Dermis blood vessel endothelial cell (primary cell): ENCODE data around the gene SNUPN. TPM values are rescaled to one million over a fixed set of nuclear protein-coding genes. Genes with fewer than 3 reads are reported as not detected.
"Not testable (repeated sequence)": the region's sequence is repeated elsewhere in the genome, so short reads cannot be mapped to it uniquely, and the experiment has no call there.

Experiments used
- DNase-seq: peaks from one replicate; pipeline ENCODE4 v3.0.0; 2010
- total RNA-seq: library from RNA; depleted of rRNA; stranded (reverse); fragments of >200 nt; gene quantifications from 2 replicates; pipeline ENCODE4 v1.2.3, GENCODE V29; 2014

Gene SNUPN
- total RNA-seq, 1 donor from 2014 or later, result 25.2 TPM

DNA sequence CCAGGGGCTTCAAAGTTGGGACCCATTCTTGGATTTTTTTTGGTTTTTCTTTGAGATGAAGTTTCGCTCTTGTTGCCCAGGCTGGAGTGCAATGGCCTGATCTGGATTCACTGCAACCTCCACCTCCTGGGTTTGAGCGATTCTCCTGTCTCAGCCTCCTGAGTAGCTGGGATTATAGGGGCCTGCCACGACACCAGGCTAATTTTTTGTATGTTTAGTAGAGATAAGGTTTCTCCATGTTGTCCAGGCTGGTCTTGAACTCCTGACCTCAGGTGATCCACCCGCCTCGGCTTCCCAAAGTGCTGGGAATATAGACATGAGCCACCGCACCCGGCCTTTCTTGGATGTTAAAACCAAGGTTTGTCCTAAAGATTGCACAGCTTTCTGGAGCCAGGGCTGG, 8.4 kb upstream of the SNUPN start:
- DNase-seq, result not testable (repeated sequence)

DNA sequence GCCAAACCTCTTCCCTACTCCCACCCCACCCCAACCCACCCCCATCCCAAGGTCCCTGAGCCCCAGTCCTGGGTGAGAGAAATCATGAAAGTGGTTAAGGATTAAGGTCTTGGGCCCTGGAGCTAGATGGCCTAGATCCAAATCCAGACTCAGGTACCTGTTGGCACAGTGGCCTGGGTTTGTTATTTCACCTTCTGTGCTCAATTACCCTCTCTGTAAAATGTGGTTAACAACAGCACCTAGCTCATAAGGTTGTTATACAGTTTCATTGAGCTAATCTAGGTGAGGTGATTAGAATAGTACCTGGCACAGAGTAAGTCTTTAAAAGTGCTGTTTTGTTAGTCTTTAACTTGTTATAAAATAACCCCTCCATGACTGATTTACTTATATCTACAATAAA, 6.4 kb upstream of the SNUPN start:
- no peak for DNase-seq

DNA sequence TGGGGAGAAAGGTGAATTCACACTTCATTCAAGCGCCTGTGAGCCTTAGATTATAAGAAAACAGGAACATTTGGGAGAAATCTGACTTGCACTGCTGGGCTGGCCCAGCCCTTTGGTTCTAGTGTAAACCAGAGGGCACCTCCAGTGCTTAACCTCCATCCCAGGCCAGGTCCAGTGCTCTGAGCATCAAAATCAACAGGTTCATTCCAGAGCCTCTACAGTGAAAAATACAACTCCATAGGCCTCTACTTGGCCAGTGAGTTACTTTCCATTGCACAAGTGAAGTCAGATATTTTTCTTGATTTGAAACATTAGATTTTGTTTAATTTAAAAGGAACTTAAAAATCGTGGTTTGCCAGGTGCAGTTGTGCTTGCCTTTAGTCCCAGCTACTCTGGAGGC, 3.0 kb downstream of the SNUPN start:
- no peak for DNase-seq

DNA sequence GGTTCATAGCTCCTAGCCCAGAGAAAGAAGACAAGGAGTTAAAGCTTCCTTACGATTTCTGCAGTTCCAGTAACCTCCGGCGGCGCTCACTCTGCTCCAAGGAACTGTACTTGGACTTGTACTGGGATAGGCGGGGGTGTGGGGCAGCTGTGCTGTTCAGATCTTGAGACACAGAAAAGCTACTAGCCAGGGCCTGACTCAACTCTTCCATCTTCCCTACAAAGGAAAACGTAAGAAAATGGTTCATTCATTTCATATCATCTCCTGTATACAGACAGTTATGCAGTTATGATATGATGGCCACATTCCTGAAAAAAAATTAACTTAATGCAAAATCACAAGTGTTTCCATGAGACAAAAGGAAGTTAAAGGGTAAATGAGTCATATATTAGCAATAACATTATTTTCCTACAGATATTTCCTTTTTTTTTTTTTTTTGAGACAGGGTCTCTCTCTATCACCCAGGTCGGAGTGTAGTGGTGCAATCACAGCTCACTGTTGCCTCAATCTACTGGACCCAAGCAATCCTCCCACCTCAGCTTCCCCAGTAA, 4.6 kb downstream of the SNUPN start:
- DNase-seq, result peak; percentile 94

DNA sequence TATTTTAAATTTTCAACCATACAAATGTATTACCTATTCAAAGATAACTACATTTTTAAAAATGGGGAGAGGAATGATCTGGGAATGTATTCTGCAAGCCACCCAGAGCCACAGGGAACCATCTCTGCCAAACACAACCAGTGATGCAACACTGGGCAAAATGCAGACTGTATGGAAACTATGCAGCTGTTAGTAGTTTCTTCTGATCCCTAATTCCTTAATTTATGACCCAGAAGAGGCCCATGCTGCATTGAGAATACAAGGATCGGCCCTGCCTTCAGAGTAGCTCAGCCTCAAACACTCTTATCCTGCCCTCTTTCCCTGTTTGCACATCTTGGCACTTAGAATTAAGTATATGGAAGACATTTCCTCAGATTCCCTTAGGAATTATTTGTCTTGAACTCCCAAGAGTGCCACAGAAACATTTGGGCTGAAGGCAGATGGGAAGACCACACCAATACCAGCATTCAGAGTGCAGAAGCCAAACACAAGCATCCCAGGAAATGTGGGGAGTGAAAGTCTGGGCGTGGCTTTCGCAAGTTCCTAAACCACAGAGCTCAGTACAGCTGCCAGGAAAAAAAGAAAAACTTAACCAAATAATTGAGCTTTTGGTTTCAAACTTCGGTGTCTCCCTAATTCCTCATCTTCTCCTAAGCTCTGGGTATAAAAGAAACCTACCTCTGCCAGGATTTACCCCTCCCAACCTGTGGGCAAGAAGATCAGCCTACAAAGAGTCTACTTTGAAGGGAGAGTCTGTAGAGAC, 5.3 kb downstream of the SNUPN start:
- DNase-seq, result peak; percentile 24

DNA sequence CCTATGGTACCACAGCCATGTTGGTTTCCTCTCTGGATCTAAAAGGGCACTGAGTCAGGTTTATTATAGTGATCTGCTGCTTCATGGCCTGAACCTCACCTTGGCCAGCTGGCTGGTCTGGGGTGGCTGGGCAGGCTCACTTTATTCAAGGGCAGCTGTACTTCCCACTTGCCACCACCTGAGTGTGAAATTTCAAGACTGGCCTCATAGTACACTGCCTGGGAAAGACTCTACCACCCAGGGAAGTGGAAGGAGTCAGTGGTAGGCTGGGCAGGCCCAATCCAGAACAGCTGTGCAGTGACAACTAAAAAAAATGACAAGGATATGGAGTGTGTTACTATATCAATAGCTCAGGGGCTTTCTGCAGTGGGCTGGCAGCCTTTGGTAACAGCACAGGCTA, 8.8 kb downstream of the SNUPN start:
- no peak for DNase-seq

DNA sequence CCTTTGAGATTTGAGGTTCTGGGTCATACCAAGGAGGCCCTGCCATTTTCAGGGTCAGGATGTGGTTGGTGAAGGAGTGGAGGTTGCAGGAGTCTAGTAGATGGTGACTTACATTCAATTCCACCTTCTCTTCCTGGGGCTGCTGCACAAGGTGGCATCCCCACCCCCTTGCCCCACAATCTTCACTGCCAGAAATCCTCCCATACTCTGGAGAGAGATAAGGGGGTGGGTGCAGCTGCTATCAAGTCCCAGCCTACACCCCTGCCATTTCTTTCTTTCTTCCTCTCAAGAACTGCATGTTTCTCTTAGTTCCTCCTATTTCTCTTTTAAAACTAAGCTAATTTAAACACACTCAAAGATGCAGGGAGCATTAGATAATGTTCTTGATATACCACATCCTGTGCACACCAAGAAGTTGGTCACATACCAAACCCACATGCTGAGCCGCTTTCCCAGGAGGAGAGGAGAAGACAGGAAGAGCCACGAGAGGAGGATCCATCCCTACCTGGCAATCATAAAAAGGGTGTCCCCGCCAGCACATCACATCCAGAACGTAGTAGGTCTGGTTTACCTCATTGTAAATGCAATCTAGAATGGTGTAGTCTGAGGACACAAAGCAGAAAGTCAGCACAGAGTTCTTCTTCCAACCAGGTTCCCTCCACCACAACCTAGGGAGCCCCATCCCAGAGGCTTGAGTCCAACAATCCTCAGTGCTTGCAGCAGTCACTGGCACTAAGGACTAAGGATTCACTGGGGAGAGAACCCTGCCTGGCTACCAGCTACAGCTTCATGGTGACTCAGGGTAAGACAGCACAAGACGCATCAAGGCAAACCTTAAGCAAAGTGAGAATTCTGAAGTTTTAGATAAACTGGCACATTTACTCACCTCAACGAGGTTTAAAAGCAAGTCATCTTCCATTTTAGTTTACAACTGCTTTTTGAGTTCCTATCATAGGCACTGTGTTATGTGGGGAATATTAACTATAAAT, 18.5 kb downstream of the SNUPN start:
- DNase-seq, result no peak

DNA sequence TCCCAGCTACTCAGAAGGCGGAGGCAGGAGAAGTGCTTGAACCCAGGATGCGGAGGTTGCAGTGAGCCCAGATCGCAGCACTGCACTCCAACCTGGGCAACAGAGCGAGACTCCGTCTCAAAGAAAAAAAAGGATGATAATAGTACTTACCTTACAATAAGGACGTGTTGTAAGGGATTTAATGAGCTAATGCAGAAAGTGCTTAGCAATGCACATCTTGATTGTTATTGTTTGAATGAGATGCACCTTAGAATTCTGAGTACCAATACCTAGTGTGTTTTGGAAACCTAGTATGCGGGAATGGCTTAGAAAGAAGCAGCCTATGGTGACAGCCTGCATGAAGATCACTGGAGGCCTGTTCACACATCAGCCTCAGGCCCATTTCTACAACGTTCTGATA, 19.5 kb downstream of the SNUPN start:
- no peak for DNase-seq

DNA sequence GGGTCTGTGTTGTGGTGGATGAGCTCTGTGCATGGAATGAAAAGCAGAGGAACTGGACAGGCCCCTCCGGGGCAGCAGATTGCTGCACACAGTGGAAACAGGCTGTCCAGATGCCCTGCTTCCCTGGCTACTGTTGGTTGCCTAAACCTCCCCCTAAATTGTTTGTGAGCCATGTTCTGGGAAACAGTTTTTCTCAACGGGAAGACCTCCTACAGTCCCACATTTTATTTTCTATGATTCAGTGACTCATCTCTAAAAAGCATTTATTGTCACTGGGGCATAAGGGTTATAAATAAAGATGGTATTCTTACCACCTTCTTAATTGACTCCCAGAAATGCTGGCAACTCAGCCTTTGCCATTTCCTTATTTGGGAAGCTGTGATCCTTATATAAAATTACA, 26.1 kb downstream of the SNUPN start:
- no peak for DNase-seq

DNA sequence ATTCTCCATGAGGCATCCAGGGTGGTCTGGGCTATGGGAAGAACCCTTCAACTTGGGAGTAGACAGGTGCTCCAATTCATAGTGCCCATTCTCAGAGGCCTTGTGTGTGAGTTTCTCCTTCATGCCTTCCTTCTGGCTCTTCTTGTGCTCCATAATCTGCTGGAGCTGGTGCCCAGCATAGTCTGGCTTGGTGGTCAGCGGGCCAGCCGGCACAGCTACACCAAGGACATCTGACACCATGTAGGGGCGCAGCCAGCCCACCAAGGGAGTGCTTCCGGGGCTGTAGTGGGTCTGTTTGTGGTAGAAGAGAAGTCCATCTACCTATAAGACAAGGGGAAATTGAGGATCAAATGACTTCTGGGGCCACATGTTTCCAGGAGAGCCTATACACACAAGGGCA, 27.2 kb downstream of the SNUPN start:
- DNase-seq, result no peak

DNA sequence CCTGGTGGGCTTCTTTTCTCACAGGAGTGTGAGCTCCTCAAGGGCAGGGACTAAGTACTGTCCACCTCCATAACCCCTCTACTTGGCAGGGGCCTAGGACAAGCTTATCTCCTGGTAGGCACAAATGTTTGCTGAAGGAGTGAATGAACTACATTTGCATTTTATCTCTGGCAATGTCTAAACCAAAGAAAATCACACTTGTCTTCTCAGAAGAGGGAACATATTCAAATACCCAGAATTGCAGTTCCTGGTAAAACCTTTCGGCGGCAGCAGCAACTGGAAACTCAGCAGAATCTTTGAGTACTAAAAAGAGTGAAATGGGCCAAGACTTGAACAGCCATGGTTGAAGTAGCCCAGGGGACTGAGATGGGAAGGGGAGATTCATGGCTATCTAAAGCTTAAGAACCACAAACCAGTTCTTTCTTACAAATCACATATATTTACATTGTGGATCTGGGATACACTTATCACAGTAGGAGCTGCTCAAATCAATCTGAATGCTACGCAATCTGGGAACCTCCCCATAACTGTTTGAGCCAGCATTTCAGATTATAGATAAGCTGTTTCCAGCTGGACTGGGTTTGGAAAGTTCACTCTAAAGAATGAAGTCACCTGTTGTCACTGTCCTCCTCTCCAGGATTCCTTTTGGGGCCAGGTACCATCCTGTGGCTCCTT, 27.7 kb downstream of the SNUPN start:
- DNase-seq, result peak; percentile 49

DNA sequence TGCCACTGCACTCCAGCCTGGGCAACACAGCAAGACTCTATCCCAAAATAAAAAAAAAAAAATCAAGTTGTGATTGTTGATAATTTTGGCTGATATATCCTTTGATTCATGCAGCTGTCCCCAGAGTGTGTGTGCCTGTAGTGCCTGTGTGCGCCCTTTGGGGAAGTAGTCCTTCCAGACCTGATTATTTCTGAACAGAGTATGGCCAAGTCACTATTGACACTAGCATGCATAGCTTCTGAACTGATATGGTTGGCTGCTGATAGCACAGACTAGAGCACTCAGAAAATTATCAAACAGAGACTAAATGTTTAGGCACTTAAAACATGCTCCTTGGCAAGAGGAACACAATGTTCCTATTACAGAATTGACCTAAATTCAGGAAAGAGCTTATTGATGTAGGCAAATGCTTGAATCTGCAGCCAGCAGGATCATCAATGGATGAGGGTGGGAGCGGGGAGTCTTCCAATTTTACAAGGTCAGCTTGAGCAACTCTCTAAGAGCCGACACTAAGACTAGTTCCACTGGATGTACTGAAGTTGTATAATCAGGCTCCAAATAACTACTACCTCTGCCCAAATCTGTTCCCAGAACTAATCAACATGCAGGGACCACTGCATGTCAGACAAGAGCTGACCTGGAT, 28.7 kb downstream of the SNUPN start:
- no peak for DNase-seq

DNA sequence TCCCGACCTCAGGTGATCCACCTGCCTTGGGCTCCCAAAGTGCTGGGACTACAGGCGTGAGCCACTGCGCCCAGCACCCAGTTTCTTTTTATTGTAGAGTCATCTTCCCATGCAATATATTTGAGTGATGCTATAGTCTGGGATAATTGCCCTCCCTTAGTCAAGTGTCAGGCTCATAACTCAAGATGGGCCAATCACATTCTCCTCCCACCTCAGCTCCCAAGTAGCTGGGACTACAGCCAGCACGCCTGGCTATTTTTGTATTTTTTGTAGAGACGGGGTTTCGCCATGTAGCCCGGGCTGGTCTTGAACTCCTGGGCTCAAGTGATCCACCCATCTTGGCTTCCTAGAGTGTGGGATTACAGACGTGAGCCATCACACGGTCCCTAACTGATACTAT, 31.2 kb downstream of the SNUPN start:
- no peak for DNase-seq

DNA sequence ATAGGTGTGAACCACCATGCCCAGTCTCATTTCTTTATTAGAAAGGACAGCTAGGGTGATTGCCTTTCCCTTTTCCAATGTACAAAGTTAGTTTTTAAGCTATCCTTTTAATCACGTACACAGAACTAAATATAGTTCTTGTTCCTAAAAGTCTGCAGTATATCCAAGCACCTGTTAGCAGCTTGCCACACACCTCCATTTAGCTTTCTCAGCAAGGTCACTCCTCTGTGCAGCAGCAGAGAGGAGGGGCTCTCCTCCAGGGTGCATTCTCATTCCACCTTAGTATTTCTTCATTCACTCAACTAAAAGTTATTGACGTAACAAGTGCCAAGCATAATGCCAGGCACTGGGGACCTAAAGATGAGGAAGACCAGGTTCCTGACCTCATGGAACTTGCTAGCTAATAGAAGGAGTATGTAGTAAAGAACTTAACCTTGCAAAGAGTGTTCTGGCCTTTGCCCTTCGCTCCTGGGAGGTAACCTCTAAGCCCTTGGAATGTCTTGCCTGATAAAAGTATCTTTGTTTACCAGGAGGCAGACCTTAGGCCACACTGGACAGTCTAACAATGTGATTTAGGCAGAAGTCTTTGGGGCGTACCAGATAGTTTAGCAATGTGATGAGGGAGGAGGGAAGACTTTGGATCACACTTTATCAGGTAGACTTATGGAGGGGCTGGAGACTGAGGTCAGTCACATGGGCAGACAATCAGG, 33.7 kb downstream of the SNUPN start:
- DNase-seq, result no peak

DNA sequence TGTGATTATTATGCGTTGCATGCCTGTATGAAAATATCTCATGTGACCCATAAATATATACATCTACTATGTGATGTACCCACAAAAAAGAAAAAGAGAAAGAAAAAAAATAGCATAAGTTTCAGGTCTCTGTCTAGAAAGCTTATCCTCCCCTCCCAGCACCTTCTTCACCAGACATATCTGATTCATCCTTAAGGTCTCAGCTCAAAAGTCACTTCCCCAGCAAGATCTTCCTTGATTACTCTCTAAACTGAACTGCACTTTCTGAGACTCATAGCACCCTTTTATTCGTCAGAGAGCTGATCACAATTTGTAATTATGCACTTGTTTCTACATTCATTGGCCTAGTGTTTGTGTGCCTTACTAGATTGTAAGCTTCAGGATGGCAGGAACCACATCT, 35.3 kb downstream of the SNUPN start:
- DNase-seq, result no peak

DNA sequence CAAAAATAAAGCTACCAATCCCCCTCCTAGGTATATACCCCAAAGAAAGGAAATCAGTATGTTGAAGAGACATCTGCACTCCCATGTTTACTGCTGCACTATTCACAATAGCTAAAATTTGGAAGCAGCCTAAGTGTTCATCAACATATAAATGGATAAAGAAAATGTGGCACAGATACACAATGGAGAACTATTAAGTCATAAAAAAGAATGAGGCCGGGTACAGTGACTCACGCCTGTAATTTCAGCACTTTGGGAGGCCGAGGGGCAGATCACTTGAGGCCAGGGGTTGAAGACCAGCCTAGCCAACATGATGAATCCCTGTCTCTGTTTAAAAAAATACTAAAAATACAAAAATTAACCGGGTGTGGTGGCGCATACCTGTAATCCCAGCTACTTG, 36.5 kb downstream of the SNUPN start:
- DNase-seq, result no peak

DNA sequence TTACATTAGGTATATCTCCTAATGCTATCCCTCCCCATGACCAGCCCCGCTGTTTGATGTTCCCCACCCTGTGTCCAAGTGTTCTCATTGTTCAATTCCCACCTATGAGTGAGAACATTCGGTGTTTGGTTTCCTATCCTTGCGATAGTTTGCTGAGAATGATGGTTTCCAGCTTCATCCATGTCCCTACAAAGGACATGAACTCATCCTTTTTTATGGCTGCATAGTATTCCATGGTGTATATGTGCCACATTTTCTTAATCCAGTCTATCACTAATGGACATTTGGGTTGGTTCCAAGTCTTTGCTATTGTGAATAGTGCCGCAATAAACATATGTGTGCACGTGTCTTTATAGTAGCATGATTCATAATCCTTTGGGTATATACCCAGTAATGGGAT, 39.1 kb downstream of the SNUPN start:
- DNase-seq, result not testable (repeated sequence)

DNA sequence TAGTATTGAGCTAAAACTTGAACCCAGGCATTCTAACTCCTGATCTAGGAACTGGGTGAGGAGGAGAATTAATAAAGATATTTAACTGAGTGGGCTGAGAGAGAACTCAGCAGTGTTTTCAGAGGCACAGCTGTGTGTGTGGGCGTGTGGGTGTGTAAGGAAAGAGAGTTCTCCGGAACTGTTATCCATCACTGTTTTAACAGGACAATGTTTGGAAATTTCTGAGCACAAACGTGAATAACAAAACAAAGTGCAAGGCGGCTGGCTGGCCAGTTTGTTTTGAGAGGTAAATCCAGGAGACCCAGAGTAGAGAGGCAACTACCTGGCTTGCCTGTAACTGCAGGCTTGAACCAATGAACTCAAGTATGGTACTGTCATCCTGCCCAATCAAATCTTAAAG, 41.4 kb downstream of the SNUPN start:
- peak; percentile 15 for DNase-seq

DNA sequence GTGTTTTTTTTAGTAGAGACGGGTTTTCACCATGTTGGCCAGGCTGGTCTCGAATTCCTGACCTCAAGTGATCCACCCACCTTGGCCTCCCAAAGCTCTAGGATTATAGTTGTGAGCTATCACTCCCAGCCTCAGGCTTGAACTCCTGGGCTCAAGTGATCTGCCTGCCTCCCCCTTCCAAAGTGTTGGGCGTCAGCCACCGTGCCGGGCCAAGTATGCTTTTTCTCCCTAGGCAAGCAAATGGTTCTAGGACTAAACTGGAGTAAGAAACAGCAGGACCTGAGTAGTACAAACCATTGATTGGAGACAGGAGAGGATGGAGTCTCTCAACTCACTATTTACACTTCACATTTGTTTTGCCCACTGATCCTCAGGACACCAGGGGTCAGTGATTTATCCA, 41.8 kb downstream of the SNUPN start:
- no peak for DNase-seq

DNA sequence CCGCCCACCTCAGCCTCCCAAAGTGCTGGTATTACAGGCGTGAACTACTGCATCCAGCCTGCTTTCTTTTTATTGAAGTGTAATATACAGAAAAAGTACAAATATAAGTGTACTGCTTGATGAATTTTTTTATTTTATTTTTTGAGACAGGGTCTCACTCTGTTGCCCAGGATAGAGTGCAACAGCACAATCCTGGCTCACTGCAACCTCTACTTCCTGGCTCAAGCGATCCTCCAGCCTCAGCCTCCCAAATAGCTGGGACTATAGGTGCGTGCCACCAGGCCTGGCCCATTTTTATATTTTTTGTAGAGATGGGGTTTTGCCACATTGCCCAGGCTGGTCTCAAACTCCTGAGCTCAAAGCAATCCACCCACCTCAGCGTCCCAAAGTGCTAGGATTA, 42.6 kb downstream of the SNUPN start:
- not testable (repeated sequence) for DNase-seq
